Stomach (tissue), 9 donors: ENCODE data around the gene GFI1B. TPM values are rescaled to one million over a fixed set of nuclear protein-coding genes. Genes with fewer than 3 reads are reported as not detected.
A peak's percentile ranks its signal among the peaks of the same experiment; 100 is the strongest.

Experiments used
- DNase-seq, 2 donors: peaks; one replicate each; pipeline versions ENCODE4 v3.0.0 to v3.0.0-alpha.2; 2013 to 2019
- H3K27ac ChIP-seq, 5 donors: fragments of 200-600 bp in 4 of 5; sonication (generic) in 4 of 5; one replicate each; pipeline ENCODE4 v1.5.1; 2013 to 2019; ENCODE audit warnings: mild to moderate bottlenecking in 1 of 5, moderate library complexity in 1 of 5
- H3K27me3 ChIP-seq, 3 donors: fragments of 200-600 bp; sonication (generic); one replicate each; pipeline ENCODE4 v1.5.1; 2017 to 2019; ENCODE audit warnings: mixed run types in 1 of 3
- H3K36me3 ChIP-seq, 4 donors: fragments of 200-600 bp; sonication (generic); 1 replicate in 3 of 4; 2 replicates in 1 of 4; pipeline ENCODE4 v1.5.1; 2016 to 2019
- H3K4me1 ChIP-seq, 4 donors: fragments of 200-600 bp; sonication (generic); one replicate each; pipeline ENCODE4 v1.5.1; 2016 to 2019
- H3K4me3 ChIP-seq, 4 donors: fragments of 200-600 bp; sonication (generic) in 3 of 4; one replicate each; pipeline ENCODE4 v1.5.1; 2016 to 2019; ENCODE audit warnings: mild to moderate bottlenecking in 1 of 4
- H3K9me3 ChIP-seq, 4 donors: fragments of 200-600 bp; sonication (generic); one replicate each; pipeline ENCODE4 v1.5.1; 2016 to 2019
- EP300 ChIP-seq: sonication (generic); formaldehyde crosslinking; IDR thresholded peaks from one replicate; pipeline ENCODE4 v1.6.1; 2017; ENCODE audit warnings: antibody characterized with exemption
- POLR2A ChIP-seq, 4 donors: fragments of 450-650 bp; IDR thresholded peaks; one replicate each; pipeline ENCODE4 v1.6.1; 2016; ENCODE audit warnings: antibody characterized with exemption in 4 of 4, control low read depth in 2 of 4, mild to moderate bottlenecking in 1 of 4, moderate library complexity in 1 of 4
- POLR2AphosphoS5 ChIP-seq, 3 donors: sonication (generic); formaldehyde crosslinking; IDR thresholded peaks; one replicate each; pipeline ENCODE4 v1.6.1; 2016; ENCODE audit warnings: antibody characterized with exemption in 3 of 3
- WGBS, 5 donors: extraction: QIAGEN DNeasy Blood & Tissue Kit in 3 of 5; methylation state at CpG; one replicate each; pipeline versions ENCODE4 v1.1.5 to v1.1.7; 2013 to 2018; 5-methylcytosine and 5-hydroxymethylcytosine counted together
- intact Hi-C: fragments of 100-400 bp; cut with DNase I; formaldehyde crosslinking; loops from one replicate; pipeline ENCODE4 v1.15.1; 2023; ENCODE audit warnings: low total_unique reads
- polyA plus RNA-seq, 3 donors: library from polyadenylated mRNA; stranded (reverse); fragments of 200-250 nt; gene quantifications; one replicate each; pipeline ENCODE4 v1.2.3, GENCODE V29; 2013
- total RNA-seq, 5 donors: library from RNA; depleted of rRNA; stranded (reverse); fragments of >200 nt; gene quantifications; one replicate each; pipeline versions ENCODE4 v1.1.0 to v1.2.3, GENCODE V29; 2014 to 2016
- TF ChIP-seq, protein P1 (sequence below), 7 experiments: fragments of 450-650 bp in 4 of 7; fragments of 200-600 bp in 3 of 7; sonication (generic) in 3 of 7; IDR thresholded peaks; one replicate each; pipeline ENCODE4 v1.5.1; 2016 to 2019; ENCODE audit warnings: antibody characterized with exemption in 7 of 7, control low read depth in 2 of 7, mild to moderate bottlenecking in 1 of 7
- donor health status: healthy with polysubstance abuse.
- donor health status: Bipolar disorder and iron deficiency.
- donor health status: healthy.

The GFI1B gene
- total and polyA plus RNA-seq, 8 donors: 1.0 TPM; not detected in 7

DNA sequence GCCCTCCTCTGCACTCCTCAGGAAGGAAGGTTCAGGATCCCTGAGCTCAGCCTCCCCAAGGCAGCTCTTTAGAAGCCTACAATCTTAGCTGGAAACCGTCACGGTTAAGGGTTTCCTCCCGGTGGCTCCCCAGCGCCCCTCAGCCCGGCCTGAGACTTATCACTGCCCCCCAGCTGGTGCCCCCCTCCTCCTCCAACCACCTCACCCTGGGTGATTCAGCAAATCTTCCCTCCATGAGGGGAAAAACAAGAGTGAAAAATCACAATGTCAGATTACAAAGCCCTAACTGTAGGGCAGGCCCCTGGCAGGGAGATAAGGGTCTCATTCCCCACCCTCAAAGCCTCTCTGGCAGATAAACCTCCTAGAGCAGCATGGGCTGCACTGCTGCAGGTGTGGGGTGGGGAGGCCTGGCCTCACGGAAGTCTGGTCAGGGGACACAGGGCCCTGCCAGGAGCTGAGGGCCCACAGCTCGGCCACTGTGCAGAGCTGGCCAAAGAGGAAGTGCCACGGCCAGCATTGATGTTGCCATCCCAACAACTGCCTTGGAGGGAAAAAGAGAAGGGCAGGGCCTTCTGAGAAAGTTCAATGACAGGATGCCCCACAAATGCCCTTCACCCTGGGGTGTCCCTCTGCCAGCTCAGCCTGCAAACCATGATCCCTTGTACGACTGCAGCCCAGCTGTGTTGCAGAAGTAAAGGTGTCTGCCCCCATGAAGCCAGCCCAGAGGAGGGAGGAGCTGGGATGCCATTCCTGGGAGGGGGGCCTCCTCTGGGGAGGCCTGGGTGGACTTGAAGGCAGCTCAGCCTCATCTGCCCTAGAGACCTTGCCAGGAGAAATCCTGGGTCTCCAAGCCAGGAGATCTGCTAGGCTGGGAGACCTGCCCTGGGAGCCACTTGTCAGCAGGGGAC, 25.9 kb downstream of the GFI1B start:
- Histone ChIP-seq H3K4me3 (no peak overlapping the region), H3K27me3 (peaks cover 0 to 82% (median 25%) of the 10 kb centered on the region in 3 donors), H3K27ac (no peak overlapping the region), H3K9me3 (no peaks in the 10 kb centered on the region), H3K36me3 (no peaks in the 10 kb centered on the region), H3K4me1 (peaks cover 0 to 8% (median 0%) of the 10 kb centered on the region in 4 donors)
- 22 to 41% (median 38%) methylated on average over 6 to 9 of the region's 9 CpGs for WGBS, 5 donors
- DNase-seq: peak in 1 of 2 donors; percentile 46
- no peak for TF ChIP-seq EP300
- no peak for TF ChIP-seq POLR2AphosphoS5 (IDR thresholded peaks at IDR 0.05)
- no peak for TF ChIP-seq POLR2A (IDR thresholded peaks at IDR 0.05)
- TF ChIP-seq, protein P1, sequence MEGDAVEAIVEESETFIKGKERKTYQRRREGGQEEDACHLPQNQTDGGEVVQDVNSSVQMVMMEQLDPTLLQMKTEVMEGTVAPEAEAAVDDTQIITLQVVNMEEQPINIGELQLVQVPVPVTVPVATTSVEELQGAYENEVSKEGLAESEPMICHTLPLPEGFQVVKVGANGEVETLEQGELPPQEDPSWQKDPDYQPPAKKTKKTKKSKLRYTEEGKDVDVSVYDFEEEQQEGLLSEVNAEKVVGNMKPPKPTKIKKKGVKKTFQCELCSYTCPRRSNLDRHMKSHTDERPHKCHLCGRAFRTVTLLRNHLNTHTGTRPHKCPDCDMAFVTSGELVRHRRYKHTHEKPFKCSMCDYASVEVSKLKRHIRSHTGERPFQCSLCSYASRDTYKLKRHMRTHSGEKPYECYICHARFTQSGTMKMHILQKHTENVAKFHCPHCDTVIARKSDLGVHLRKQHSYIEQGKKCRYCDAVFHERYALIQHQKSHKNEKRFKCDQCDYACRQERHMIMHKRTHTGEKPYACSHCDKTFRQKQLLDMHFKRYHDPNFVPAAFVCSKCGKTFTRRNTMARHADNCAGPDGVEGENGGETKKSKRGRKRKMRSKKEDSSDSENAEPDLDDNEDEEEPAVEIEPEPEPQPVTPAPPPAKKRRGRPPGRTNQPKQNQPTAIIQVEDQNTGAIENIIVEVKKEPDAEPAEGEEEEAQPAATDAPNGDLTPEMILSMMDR (IDR thresholded peaks at IDR 0.05): no peak
- intact Hi-C loops: no loop called here

DNA sequence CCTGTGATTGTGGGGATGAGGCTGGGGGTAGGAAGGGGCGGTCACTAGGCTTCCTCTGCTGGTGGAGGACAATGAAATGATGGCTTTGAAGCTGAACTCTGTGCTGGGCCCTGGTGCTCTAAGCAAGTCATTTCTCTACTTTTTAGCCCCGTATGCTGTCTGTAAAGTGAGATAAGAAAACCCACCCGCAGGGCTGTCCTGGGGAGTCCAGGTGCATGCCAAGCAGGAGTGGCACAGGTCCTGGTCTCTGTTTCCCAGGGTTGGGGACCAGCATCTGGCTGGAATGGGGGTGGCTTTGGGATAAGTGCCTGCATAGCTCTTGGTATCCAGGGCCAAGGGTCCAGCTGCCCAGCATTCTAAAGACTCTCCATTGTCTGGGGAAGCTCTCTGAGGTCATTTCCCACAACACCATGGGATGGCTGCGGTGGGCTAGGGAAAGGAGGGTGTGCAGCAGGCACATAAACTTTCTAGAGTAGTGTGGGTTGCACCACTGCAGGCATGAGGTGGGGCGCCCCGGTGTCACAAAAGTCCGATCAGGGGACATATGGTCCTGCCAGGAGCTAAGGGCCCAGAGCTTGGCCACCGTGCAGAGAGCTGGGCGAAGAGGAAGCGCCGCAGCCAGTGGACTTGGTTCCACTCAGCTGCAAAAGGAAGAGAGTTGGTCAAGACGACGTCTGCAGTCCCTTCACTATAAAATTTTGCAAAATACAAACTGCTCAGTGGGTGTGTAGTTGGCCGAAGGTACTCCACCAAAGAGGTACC, 26.7 kb downstream of the GFI1B start:
- Histone ChIP-seq H3K9me3 (peaks cover 0 to 3% (median 0%) of the 10 kb centered on the region in 4 donors), H3K27ac (no peak overlapping the region), H3K4me1 (peaks cover 0 to 8% (median 0%) of the 10 kb centered on the region in 4 donors), H3K36me3 (no peaks in the 10 kb centered on the region), H3K4me3 (no peak overlapping the region), H3K27me3 (peaks cover 0 to 80% (median 20%) of the 10 kb centered on the region in 3 donors)
- WGBS, 5 donors: 81 to 90% (median 86%) methylated on average over 13 to 14 of the region's 14 CpGs
- TF ChIP-seq EP300 (no peak), POLR2A (IDR thresholded peaks at IDR 0.05) (no peak), POLR2AphosphoS5 (IDR thresholded peaks at IDR 0.05) (no peak)
- TF ChIP-seq, protein P1 (IDR thresholded peaks at IDR 0.05): no peak
- DNase-seq: no peak
- intact Hi-C loops: no loop called here

DNA sequence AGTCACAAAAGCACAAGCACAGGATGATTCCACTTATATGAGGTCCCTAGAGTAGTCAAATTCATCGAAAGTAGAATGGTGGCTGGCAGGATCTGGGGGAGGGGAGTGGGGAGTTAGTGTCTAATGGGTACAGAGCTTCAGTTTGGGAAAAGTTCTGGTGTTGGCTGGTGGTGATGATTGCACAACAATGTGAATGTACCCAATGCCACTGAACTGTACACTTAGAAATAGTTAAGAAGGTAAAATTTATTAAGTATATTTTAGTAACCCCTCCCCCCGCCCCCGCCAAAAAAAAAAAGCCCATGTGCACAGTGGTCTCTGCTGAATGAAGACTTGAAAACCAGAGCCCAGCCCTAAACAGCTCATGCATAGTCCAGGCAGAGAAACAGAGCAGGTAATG, 27.5 kb downstream of the GFI1B start:
- intact Hi-C loops: no loop called here
- WGBS, 5 donors: 72 to 91% (median 77%) methylated on average over 3 of the region's 3 CpGs
- Histone ChIP-seq H3K27me3 (peaks cover 0 to 73% (median 20%) of the 10 kb centered on the region in 3 donors), H3K4me3 (no peak overlapping the region), H3K4me1 (peaks cover 0 to 8% (median 0%) of the 10 kb centered on the region in 4 donors), H3K36me3 (no peaks in the 10 kb centered on the region), H3K9me3 (peaks cover 0 to 7% (median 0%) of the 10 kb centered on the region in 4 donors), H3K27ac (no peak overlapping the region)
- DNase-seq: no peak
- TF ChIP-seq EP300 (no peak), POLR2A (IDR thresholded peaks at IDR 0.05) (no peak), POLR2AphosphoS5 (IDR thresholded peaks at IDR 0.05) (no peak)
- TF ChIP-seq, protein P1 (IDR thresholded peaks at IDR 0.05): no peak

DNA sequence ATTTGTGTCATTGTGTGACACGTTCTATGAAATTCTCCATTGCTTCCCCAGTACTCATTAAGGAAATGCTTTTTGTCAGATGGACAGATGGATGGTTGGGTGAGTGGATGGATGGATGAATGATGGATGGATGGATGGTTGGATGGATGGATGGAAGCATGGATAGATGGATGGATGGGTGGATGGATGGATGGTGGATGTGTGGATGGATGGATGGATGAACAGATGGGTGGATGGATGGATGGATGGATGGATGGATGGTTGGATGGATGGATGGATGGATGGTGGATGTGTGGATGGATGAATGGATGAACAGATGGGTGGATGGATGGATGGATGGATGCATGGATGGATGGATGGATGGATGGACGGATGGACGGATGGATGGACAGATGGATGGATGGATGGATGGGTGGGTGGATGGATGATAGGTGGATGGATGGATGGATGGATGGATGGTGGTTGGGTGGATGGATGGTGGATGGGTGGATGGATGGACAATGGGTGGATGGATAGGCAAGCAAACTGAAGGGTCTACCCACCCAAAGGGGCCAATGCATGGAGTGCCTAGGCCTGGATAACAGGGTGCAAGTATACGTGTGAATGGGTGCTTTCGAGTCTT, 28.3 kb downstream of the GFI1B start:
- Histone ChIP-seq H3K27ac (no peak overlapping the region), H3K27me3 (peaks cover 0 to 64% (median 20%) of the 10 kb centered on the region in 3 donors), H3K36me3 (no peaks in the 10 kb centered on the region), H3K9me3 (peaks cover 0 to 7% (median 0%) of the 10 kb centered on the region in 4 donors), H3K4me1 (peaks cover 0 to 8% (median 0%) of the 10 kb centered on the region in 4 donors), H3K4me3 (no peak overlapping the region)
- DNase-seq: no peak
- 78 to 93% (median 86%) methylated on average over 5 of the region's 5 CpGs for WGBS, 5 donors
- no peak for TF ChIP-seq POLR2AphosphoS5 (IDR thresholded peaks at IDR 0.05)
- TF ChIP-seq, protein P1 (IDR thresholded peaks at IDR 0.05): no peak
- TF ChIP-seq EP300: no peak
- TF ChIP-seq POLR2A (IDR thresholded peaks at IDR 0.05): no peak
- intact Hi-C loops: no loop called here
